ENCODE results near the gene FMNL2. TPM values are rescaled to one million over a fixed set of nuclear protein-coding genes. Genes with fewer than 3 reads are reported as not detected.
A peak's percentile ranks its signal among the peaks of the same experiment; 100 is the strongest.

Gene FMNL2
- total RNA-seq, 1 experiment from 2014 or later = 33.6 TPM

DNA sequence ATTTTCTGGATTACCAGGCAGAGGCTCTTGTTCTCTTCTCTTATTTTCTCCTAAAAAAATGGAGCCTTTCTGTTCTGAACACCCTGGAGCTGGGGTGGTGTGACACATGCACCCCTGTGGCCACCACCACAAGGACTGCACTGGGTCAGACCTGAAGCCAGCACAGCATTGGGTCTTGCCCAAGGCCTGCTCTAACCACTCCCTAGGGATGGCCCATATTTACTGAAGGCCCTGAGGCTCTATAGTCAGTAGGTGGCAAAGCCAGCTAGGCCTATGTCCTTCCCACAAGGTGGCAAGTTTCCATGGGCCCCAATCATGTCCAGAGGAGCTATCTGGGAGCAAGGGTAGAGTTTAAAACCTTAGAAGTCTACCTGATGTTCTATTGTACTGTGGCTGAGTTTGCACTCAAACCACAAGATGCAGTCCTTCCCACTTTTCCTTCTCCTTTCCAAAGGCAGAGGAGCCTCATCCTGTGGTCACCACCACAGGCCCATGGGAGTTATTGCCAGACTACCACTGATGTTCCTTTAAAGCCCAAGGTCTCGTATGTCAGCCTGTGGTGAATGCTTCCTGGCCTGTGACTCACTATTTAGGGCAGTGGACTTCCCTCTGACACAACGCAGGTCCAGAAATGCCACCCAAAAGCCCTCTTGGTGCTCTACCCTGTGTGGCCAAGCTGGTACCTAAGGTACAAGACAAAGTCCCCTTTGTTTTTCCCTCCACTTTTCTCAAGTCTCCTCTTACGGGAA, 15.0 kb upstream of the FMNL2 start:
- Histone ChIP-seq H2BK15ac (ENCODE audit: low read depth, low read length) (no peak overlapping the region), H4K20me1 (ENCODE audit: control insufficient read depth, insufficient read depth, insufficient read length) (no peaks in the 10 kb centered on the region), H3K9ac (ENCODE audit: extremely low read depth, insufficient read length, low read length) (no peak overlapping the region), H4K91ac (ENCODE audit: insufficient read length, low read depth, low read length) (no peak overlapping the region), H3K79me1 (ENCODE audit: insufficient read depth, low read depth, low read length, poor library complexity, severe bottlenecking) (no peaks in the 10 kb centered on the region), H3K9me3 (ENCODE audit: control insufficient read depth, low read depth, low read length) (no peaks in the 10 kb centered on the region), H3K18ac (ENCODE audit: insufficient read length, low read depth, low read length) (no peak overlapping the region), H3K27ac (ENCODE audit: insufficient read length, low read depth, low read length) (no peak overlapping the region), H4K5ac (ENCODE audit: insufficient read length, low read depth, low read length) (no peak overlapping the region), H2AFZ (ENCODE audit: low read length) (no peak overlapping the region), H3K79me2 (ENCODE audit: insufficient read depth, low read length) (no peaks in the 10 kb centered on the region), H3K4me1 (ENCODE audit: insufficient read depth, low read length) (no peaks in the 10 kb centered on the region), H3K56ac (ENCODE audit: insufficient read length, low read depth, low read length) (no peak overlapping the region), H3T11ph (ENCODE audit: low read length) (no peak overlapping the region), H3K23ac (ENCODE audit: insufficient read length, low read depth, low read length) (no peak overlapping the region), H3K4me2 (ENCODE audit: insufficient read depth, insufficient read length, low read length) (no peak overlapping the region), H2BK12ac (ENCODE audit: insufficient read length, low read depth, low read length) (no peak overlapping the region), H2BK5ac (ENCODE audit: insufficient read length, low read length) (no peak overlapping the region), H3K4ac (ENCODE audit: low read depth, low read length) (no peak overlapping the region), H2AK5ac (ENCODE audit: insufficient read length, low read length) (no peak overlapping the region), H4K8ac (replicated peaks; ENCODE audit: insufficient read length, low read depth, low read length) (no peak overlapping the region), H2BK20ac (ENCODE audit: low read depth, low read length, poor library complexity, severe bottlenecking) (no peak overlapping the region), H3K27me3 (ENCODE audit: insufficient read depth, low read length) (no peaks in the 10 kb centered on the region), H2BK120ac (ENCODE audit: low read depth, low read length, poor library complexity, severe bottlenecking) (no peak overlapping the region), H3K23me2 (ENCODE audit: insufficient read length, low read depth, low read length, poor library complexity, severe bottlenecking) (no peaks in the 10 kb centered on the region), H3K14ac (ENCODE audit: insufficient read depth, low read length) (no peak overlapping the region)
- Mint-ChIP-seq H3K4me3 (no peak overlapping the region), H3K9me3 (peaks cover 0 to 2% of the 10 kb centered on the region in 2 experiments; a peak in 4 of 5 replicates), H3K36me3 (ENCODE audit: insufficient read depth in 1 of 3, low read depth in 3 of 3) (no peaks in the 10 kb centered on the region), H3K27me3 (ENCODE audit: low read depth) (no peaks in the 10 kb centered on the region; the same call in 1 of the 2 replicates), H3K4me1 (no peaks in the 10 kb centered on the region), H3K27ac (peak overlapping the region in 2 of 3 experiments; percentile 25 to 57; a peak in 2 of 7 replicates)
- WGBS (ENCODE audit: extremely low coverage, insufficient read length, low lambda C conversion rate) = no CpG with 5 or more reads among the region's 3 CpGs
- TF ChIP-seq, protein P1, sequence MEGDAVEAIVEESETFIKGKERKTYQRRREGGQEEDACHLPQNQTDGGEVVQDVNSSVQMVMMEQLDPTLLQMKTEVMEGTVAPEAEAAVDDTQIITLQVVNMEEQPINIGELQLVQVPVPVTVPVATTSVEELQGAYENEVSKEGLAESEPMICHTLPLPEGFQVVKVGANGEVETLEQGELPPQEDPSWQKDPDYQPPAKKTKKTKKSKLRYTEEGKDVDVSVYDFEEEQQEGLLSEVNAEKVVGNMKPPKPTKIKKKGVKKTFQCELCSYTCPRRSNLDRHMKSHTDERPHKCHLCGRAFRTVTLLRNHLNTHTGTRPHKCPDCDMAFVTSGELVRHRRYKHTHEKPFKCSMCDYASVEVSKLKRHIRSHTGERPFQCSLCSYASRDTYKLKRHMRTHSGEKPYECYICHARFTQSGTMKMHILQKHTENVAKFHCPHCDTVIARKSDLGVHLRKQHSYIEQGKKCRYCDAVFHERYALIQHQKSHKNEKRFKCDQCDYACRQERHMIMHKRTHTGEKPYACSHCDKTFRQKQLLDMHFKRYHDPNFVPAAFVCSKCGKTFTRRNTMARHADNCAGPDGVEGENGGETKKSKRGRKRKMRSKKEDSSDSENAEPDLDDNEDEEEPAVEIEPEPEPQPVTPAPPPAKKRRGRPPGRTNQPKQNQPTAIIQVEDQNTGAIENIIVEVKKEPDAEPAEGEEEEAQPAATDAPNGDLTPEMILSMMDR (conservative IDR thresholded peaks at IDR 0.05) = no peak
- DNase-seq = no peak

All from H9 (cell line).